OCI-LY7 (cell line): ENCODE data around the gene CLMN.

ENCODE experiments used
- CTCF ChIP-seq: fragments of 200-600 bp; sonication (generic); conservative IDR thresholded peaks from 2 replicates; pipeline ENCODE4 v1.5.1; 2014; ENCODE audit warnings: mild to moderate bottlenecking, antibody characterized with exemption, low read length, moderate library complexity, mixed read lengths
- EZH2phosphoT487 ChIP-seq: fragments of 200-600 bp; sonication (generic); IDR thresholded peaks from 2 replicates; pipeline ENCODE4 v1.6.1; 2018; ENCODE audit warnings: low read depth, borderline replicate concordance, mild to moderate bottlenecking, mixed run types, antibody characterized with exemption, low read length, moderate library complexity, mixed read lengths

- TF ChIP-seq CTCF: no peak
- no peak for TF ChIP-seq EZH2phosphoT487
These were observed 155.2 kb downstream of the CLMN start for GRCh38 chr14:95164506-95164905.
